ENCODE results near the gene PGRMC2. TPM values are rescaled to one million over a fixed set of nuclear protein-coding genes. Genes with fewer than 3 reads are reported as not detected.

PGRMC2 gene
- total and polyA plus RNA-seq, 2 of the 4 experiments (the other 2 are of a cell fraction), result 13.4 to 40.7 TPM

DNA sequence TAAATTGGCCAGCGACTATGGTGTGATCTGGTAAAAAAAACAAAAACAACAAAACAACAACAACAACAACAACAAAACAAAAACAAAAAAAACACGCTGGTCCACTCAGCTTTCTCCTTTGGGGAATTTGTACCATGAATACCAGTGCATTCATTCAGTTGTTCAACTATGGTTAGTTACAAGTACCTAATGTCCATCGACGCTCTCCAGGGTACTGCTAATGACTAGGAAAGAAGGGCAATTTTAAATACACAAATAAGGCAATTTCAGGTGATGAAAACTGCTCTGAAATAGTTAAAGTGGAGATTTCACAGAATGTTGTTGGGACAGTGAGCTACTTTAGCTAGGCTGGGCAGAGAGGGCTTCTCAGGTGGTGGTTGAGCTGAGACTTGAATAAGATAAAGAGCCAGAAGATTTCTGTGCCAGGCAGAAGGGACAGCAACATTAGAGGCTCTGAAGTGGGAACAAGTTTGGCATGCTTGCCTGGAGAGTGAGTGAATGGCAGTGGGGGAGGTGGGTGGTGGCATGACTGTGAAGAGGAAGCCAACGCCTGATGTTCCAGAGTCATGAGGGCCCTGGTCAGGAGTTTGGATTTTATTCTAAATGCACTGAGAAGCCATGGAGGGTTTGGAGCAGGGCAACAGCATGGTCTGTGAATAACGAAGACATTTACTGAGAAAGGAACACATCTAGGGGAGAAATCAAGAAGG is 45.9 kb upstream of the PGRMC2 start:
- in situ Hi-C loops (cut with MboI; ENCODE audit: low sequenced_read_pairs), result no loop called here
- no peak overlapping the region for H3K56ac ChIP-seq (ENCODE audit: extremely low read depth, insufficient read depth, low read length)
- H3K79me1 ChIP-seq (ENCODE audit: low read depth in 1 of 2, low read length in 2 of 2), result no peaks in the 10 kb centered on the region
- H4K91ac ChIP-seq (ENCODE audit: insufficient read depth, low read depth, low read length), result no peak overlapping the region
- no peak for TF ChIP-seq CHD1 (IDR thresholded peaks at IDR 0.05; ENCODE audit: low read depth, low read length)
- TF ChIP-seq RFX5 (IDR thresholded peaks at IDR 0.05; ENCODE audit: low read depth, low read length), result no peak
- TF ChIP-seq BHLHE40 (IDR thresholded peaks at IDR 0.05; ENCODE audit: low read depth, low read length), result no peak
- no peak for TF ChIP-seq CEBPB (IDR thresholded peaks at IDR 0.05; ENCODE audit: low read depth, low read length)
- TF ChIP-seq RAD21 (IDR thresholded peaks at IDR 0.05; ENCODE audit: low read length), result no peak
- TF ChIP-seq POLR2A (IDR thresholded peaks at IDR 0.05; ENCODE audit: low read depth, low read length), result no peak
- TF ChIP-seq RCOR1 (IDR thresholded peaks at IDR 0.05; ENCODE audit: insufficient replicate concordance, low read length), result no peak
- TF ChIP-seq, protein P1, sequence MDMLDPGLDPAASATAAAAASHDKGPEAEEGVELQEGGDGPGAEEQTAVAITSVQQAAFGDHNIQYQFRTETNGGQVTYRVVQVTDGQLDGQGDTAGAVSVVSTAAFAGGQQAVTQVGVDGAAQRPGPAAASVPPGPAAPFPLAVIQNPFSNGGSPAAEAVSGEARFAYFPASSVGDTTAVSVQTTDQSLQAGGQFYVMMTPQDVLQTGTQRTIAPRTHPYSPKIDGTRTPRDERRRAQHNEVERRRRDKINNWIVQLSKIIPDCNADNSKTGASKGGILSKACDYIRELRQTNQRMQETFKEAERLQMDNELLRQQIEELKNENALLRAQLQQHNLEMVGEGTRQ (IDR thresholded peaks at IDR 0.05; ENCODE audit: low read depth, low read length), result no peak
- TF ChIP-seq MXI1 (IDR thresholded peaks at IDR 0.05; ENCODE audit: borderline replicate concordance, low read depth, low read length), result no peak
- TF ChIP-seq SMC3 (IDR thresholded peaks at IDR 0.05; ENCODE audit: low read depth, low read length), result no peak
- TF ChIP-seq FOS (IDR thresholded peaks at IDR 0.05; ENCODE audit: low read depth, low read length), result no peak
- no peak for TF ChIP-seq NFE2L2 (IDR thresholded peaks at IDR 0.05; ENCODE audit: low read depth, low read length)
- TF ChIP-seq, protein P2, sequence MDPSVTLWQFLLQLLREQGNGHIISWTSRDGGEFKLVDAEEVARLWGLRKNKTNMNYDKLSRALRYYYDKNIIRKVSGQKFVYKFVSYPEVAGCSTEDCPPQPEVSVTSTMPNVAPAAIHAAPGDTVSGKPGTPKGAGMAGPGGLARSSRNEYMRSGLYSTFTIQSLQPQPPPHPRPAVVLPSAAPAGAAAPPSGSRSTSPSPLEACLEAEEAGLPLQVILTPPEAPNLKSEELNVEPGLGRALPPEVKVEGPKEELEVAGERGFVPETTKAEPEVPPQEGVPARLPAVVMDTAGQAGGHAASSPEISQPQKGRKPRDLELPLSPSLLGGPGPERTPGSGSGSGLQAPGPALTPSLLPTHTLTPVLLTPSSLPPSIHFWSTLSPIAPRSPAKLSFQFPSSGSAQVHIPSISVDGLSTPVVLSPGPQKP (IDR thresholded peaks at IDR 0.05; ENCODE audit: borderline replicate concordance, low read depth, low read length), result no peak
- TF ChIP-seq MAZ (IDR thresholded peaks at IDR 0.05; ENCODE audit: borderline replicate concordance, low read depth, low read length), result no peak
- TF ChIP-seq, protein P3, sequence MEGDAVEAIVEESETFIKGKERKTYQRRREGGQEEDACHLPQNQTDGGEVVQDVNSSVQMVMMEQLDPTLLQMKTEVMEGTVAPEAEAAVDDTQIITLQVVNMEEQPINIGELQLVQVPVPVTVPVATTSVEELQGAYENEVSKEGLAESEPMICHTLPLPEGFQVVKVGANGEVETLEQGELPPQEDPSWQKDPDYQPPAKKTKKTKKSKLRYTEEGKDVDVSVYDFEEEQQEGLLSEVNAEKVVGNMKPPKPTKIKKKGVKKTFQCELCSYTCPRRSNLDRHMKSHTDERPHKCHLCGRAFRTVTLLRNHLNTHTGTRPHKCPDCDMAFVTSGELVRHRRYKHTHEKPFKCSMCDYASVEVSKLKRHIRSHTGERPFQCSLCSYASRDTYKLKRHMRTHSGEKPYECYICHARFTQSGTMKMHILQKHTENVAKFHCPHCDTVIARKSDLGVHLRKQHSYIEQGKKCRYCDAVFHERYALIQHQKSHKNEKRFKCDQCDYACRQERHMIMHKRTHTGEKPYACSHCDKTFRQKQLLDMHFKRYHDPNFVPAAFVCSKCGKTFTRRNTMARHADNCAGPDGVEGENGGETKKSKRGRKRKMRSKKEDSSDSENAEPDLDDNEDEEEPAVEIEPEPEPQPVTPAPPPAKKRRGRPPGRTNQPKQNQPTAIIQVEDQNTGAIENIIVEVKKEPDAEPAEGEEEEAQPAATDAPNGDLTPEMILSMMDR (conservative IDR thresholded peaks at IDR 0.05; ENCODE audit: low read depth, low read length), result no peak
- TF ChIP-seq MAFK (IDR thresholded peaks at IDR 0.05; ENCODE audit: low read depth, low read length), result no peak
- H2BK120ac ChIP-seq (ENCODE audit: low read depth, low read length), result no peak overlapping the region
- no peaks in the 10 kb centered on the region for H3K9me3 ChIP-seq (ENCODE audit: control insufficient read depth, insufficient read depth, low read length)
- ATAC-seq (ENCODE audit: low read depth), result no peak
- H3K4me1 ChIP-seq (ENCODE audit: control insufficient read depth, insufficient read depth, low read length), result peaks cover 4% of the 10 kb centered on the region; the same call in 1 of the 2 replicates
- no peak overlapping the region for H3K4me3 ChIP-seq (ENCODE audit: insufficient read depth, low read depth, low read length)
- no peaks in the 10 kb centered on the region for H3K36me3 ChIP-seq (ENCODE audit: control insufficient read depth, insufficient read depth, low read length)
- ChIA-PET CTCF (no interaction called here), POLR2A (ENCODE audit: unreplicated experiment) (no interaction called here)
- H2AFZ ChIP-seq (replicated peaks; ENCODE audit: low read length, poor library complexity), result no peak overlapping the region
- no peak overlapping the region for H3K9ac ChIP-seq (ENCODE audit: low read depth, low read length)
- no TSS peak for BruUV-seq (replicated peaks)
- 95% methylated on average over 2 of the region's 6 CpGs; no CpG with 5 or more reads in 1 of the 2 experiments for WGBS, 2 experiments (ENCODE audit: extremely low coverage in 2 of 2, insufficient read length in 1 of 2)
- no peak overlapping the region for H2BK5ac ChIP-seq (ENCODE audit: low read depth, low read length, poor library complexity, severe bottlenecking)
- no peak overlapping the region for H2BK20ac ChIP-seq (ENCODE audit: low read depth, low read length)
- intact Hi-C loops (cut with micrococcal nuclease), result no loop called here
- no peak overlapping the region for H2AK5ac ChIP-seq (ENCODE audit: low read depth, low read length)
- H4K5ac ChIP-seq (ENCODE audit: low read depth, low read length), result no peak overlapping the region
- H4K8ac ChIP-seq (ENCODE audit: low read depth in 2 of 2, low read length in 2 of 2), result no peak overlapping the region
- no peak overlapping the region for H3K23ac ChIP-seq (ENCODE audit: low read depth, low read length)
- dilution Hi-C loops (cut with HindIII; ENCODE audit: low sequenced_read_pairs, unreplicated experiment), result no loop called here
- H4K20me1 ChIP-seq (ENCODE audit: insufficient read depth, low read length), result no peaks in the 10 kb centered on the region
- no peak for DNase-seq
- no peaks in the 10 kb centered on the region for H3K27me3 ChIP-seq (ENCODE audit: control insufficient read depth, insufficient read depth, low read length)
- H3K9me1 ChIP-seq (ENCODE audit: insufficient read depth, low read length), result no peaks in the 10 kb centered on the region
- H3K27ac ChIP-seq (ENCODE audit: insufficient read depth, low read length), result no peak overlapping the region
- no peak overlapping the region for H3K4me2 ChIP-seq (ENCODE audit: low read depth, low read length)
- H3K14ac ChIP-seq (replicated peaks; ENCODE audit: low read depth, low read length), result 0 out of 2 replicates have a peak overlapping the region, but pooled peaks have one; percentile 21
- H2BK15ac ChIP-seq (ENCODE audit: low read depth, low read length), result no peak overlapping the region
- no peak overlapping the region for H3K18ac ChIP-seq (ENCODE audit: low read depth, low read length)
- H2AK9ac ChIP-seq (replicated peaks; ENCODE audit: low read depth, low read length, poor library complexity), result no peak overlapping the region
- no peak overlapping the region for H3K4ac ChIP-seq (ENCODE audit: low read depth, low read length)

Measured in IMR-90 (cell line).